Measurements from ENCODE around the gene PFDN5.

DNA sequence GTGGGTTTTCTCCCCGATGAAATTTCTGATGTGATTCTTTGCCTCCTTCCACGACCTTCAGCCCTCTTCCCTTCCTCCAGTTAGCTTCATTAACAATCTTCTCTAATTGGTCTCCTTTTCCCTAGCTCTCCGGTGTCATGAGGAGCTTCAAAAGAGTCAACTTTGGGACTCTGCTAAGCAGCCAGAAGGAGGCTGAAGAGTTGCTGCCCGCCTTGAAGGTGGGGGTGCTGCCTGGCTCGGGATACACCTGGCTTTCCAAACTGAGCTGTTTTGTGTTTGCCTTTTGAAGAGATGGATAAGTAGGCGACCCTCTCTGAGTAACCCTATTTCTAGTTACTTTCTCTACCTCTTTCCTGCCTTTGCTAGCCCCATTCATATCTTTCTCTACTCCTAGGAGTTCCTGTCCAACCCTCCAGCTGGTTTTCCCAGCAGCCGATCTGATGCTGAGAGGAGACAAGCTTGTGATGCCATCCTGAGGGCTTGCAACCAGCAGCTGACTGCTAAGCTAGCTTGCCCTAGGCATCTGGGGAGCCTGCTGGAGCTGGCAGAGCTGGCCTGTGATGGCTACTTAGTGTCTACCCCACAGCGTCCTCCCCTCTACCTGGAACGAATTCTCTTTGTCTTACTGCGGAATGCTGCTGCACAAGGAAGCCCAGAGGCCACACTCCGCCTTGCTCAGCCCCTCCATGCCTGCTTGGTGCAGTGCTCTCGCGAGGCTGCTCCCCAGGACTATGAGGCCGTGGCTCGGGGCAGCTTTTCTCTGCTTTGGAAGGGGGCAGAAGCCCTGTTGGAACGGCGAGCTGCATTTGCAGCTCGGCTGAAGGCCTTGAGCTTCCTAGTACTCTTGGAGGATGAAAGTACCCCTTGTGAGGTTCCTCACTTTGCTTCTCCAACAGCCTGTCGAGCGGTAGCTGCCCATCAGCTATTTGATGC, 26.4 kb upstream of the PFDN5 start:
- TF ChIP-seq POLR2A (IDR thresholded peaks at IDR 0.05; ENCODE audit: low read depth, low read length) (no peak), POLR2AphosphoS5 (IDR thresholded peaks at IDR 0.05; ENCODE audit: low read length) (no peak)
- TF ChIP-seq, protein P1, sequence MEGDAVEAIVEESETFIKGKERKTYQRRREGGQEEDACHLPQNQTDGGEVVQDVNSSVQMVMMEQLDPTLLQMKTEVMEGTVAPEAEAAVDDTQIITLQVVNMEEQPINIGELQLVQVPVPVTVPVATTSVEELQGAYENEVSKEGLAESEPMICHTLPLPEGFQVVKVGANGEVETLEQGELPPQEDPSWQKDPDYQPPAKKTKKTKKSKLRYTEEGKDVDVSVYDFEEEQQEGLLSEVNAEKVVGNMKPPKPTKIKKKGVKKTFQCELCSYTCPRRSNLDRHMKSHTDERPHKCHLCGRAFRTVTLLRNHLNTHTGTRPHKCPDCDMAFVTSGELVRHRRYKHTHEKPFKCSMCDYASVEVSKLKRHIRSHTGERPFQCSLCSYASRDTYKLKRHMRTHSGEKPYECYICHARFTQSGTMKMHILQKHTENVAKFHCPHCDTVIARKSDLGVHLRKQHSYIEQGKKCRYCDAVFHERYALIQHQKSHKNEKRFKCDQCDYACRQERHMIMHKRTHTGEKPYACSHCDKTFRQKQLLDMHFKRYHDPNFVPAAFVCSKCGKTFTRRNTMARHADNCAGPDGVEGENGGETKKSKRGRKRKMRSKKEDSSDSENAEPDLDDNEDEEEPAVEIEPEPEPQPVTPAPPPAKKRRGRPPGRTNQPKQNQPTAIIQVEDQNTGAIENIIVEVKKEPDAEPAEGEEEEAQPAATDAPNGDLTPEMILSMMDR (IDR thresholded peaks at IDR 0.05 in 2 of 3, conservative IDR thresholded peaks at IDR 0.05 in 1 of 3; ENCODE audit: control insufficient read depth in 2 of 3, extremely low read depth in 1 of 3, insufficient read depth in 1 of 3, low read depth in 3 of 3, low read length in 3 of 3), result no peak

Measured in GM12878 (cell line).